H1 (cell line): Measurements from ENCODE around the gene NIPAL3.

Experiments used
- ASH2L ChIP-seq: fragments of 200-600, 300-600 bp; sonication (generic); IDR thresholded peaks from one replicate; pipeline ENCODE4 v1.7.1; 2017; ENCODE audit warnings: low read length
- CHD1 ChIP-seq: IDR thresholded peaks from 2 replicates; pipeline ENCODE4 v1.6.1; 2012; ENCODE audit warnings: low read depth, low read length, improper control_type of control experiment
- CTCF ChIP-seq, 3 experiments: IDR thresholded peaks; 1 replicate in 2 of 3; 2 replicates in 1 of 3; pipeline versions ENCODE4 v1.5.1 to v1.6.1; 2011; ENCODE audit warnings: low read length in 3 of 3, mild to moderate bottlenecking in 3 of 3, inconsistent platforms in 2 of 3, low read depth in 1 of 3, moderate library complexity in 1 of 3; ENCODE audit not compliant: insufficient read depth in 1 of 3; ENCODE audit errors: control extremely low read depth in 1 of 3
- EGR1 ChIP-seq: IDR thresholded peaks from 2 replicates; pipeline ENCODE4 v1.6.1; 2011; ENCODE audit warnings: low read depth, low read length, borderline replicate concordance
- GABPA ChIP-seq: IDR thresholded peaks from 2 replicates; pipeline ENCODE4 v1.6.1; 2011; ENCODE audit warnings: mild to moderate bottlenecking, low read length, moderate library complexity, borderline replicate concordance; ENCODE audit not compliant: insufficient read depth
- KDM4A ChIP-seq: IDR thresholded peaks from one replicate; pipeline ENCODE4 v1.7.1; 2012; ENCODE audit warnings: low read depth, mild to moderate bottlenecking, moderate library complexity, low read length, inconsistent platforms; ENCODE audit not compliant: severe bottlenecking
- MAFK ChIP-seq: IDR thresholded peaks from 2 replicates; pipeline ENCODE4 v1.6.1; 2012; ENCODE audit warnings: low read depth, mild to moderate bottlenecking, improper control_type of control experiment, low read length
- POLR2A ChIP-seq, 2 experiments: IDR thresholded peaks; 1 replicate in 1 of 2; 2 replicates in 1 of 2; pipeline ENCODE4 v1.6.1; 2011; ENCODE audit warnings: low read depth in 2 of 2, low read length in 2 of 2, mild to moderate bottlenecking in 2 of 2; ENCODE audit errors: control extremely low read depth in 1 of 2
- RAD21 ChIP-seq, 2 experiments: IDR thresholded peaks in 1 of 2; conservative IDR thresholded peaks in 1 of 2; 2 replicates each; pipeline ENCODE4 v1.6.1; 2011; ENCODE audit warnings: low read depth in 2 of 2, low read length in 2 of 2, improper control_type of control experiment in 1 of 2, inconsistent platforms in 1 of 2, mild to moderate bottlenecking in 1 of 2, moderate library complexity in 1 of 2
- SIN3A ChIP-seq, 2 experiments: IDR thresholded peaks in 1 of 2; conservative IDR thresholded peaks in 1 of 2; 2 replicates each; pipeline ENCODE4 v1.6.1; 2011 to 2012; ENCODE audit warnings: low read length in 2 of 2, improper control_type of control experiment in 1 of 2, low read depth in 1 of 2, mild to moderate bottlenecking in 1 of 2
- SP1 ChIP-seq: IDR thresholded peaks from 2 replicates; pipeline ENCODE4 v1.6.1; 2011; ENCODE audit warnings: low read depth, low read length
- TBP ChIP-seq: IDR thresholded peaks from 2 replicates; pipeline ENCODE4 v1.6.1; 2011; ENCODE audit warnings: low read depth, low read length, improper control_type of control experiment
- TCF12 ChIP-seq: IDR thresholded peaks from 2 replicates; pipeline ENCODE4 v1.6.1; 2011; ENCODE audit warnings: low read depth, mild to moderate bottlenecking, low read length

- no peak for TF ChIP-seq SP1
- no peak for TF ChIP-seq CTCF (IDR thresholded peaks at IDR 0.05; ENCODE audit: control extremely low read depth in 1 of 3, insufficient read depth in 1 of 3, low read depth in 1 of 3, low read length in 3 of 3)
- no peak for TF ChIP-seq TBP
- TF ChIP-seq TCF12, result no peak
- no peak for TF ChIP-seq EGR1
- TF ChIP-seq POLR2A (IDR thresholded peaks at IDR 0.05; ENCODE audit: control extremely low read depth in 1 of 2, low read depth in 2 of 2, low read length in 2 of 2), result no peak
- TF ChIP-seq GABPA, result no peak
- TF ChIP-seq KDM4A, result no peak
- no peak for TF ChIP-seq RAD21 (IDR thresholded peaks at IDR 0.05 in 1 of 2, conservative IDR thresholded peaks at IDR 0.05 in 1 of 2; ENCODE audit: low read depth in 2 of 2, low read length in 2 of 2)
- no peak for TF ChIP-seq SIN3A (conservative IDR thresholded peaks at IDR 0.05 in 1 of 2, IDR thresholded peaks at IDR 0.05 in 1 of 2; ENCODE audit: low read depth in 1 of 2, low read length in 2 of 2)
- no peak for TF ChIP-seq ASH2L
- TF ChIP-seq MAFK, result no peak
- no peak for TF ChIP-seq CHD1
Observed at GRCh38 chr1:24409535-24409934, 6.1 kb upstream of the NIPAL3 start.
